ENCODE data around the gene RXRA.

Gene RXRA

GRCh38 chr9:134329886-134330285, 3.6 kb downstream of the RXRA start:
- TF ChIP-seq POLR2A (IDR thresholded peaks at IDR 0.05; ENCODE audit: low read length) (no peak), GATA1 (IDR thresholded peaks at IDR 0.05; ENCODE audit: low read depth, low read length) (no peak)
- peak in 1 of 2 experiments; percentile 20 for DNase-seq

- DNase-seq: no peak
- no peak for TF ChIP-seq GATA1 (IDR thresholded peaks at IDR 0.05; ENCODE audit: low read depth, low read length)
- no peak for TF ChIP-seq POLR2A (IDR thresholded peaks at IDR 0.05; ENCODE audit: low read length)
These were observed 4.3 kb downstream of the RXRA start for GRCh38 chr9:134330590-134330989.

- DNase-seq: no peak
- no peak for TF ChIP-seq GATA1 (IDR thresholded peaks at IDR 0.05; ENCODE audit: low read depth, low read length)
- no peak for TF ChIP-seq POLR2A (IDR thresholded peaks at IDR 0.05; ENCODE audit: low read length)
These were observed 5.2 kb downstream of the RXRA start for GRCh38 chr9:134331186-134332025.

- TF ChIP-seq POLR2A (IDR thresholded peaks at IDR 0.05; ENCODE audit: low read length) (no peak), GATA1 (IDR thresholded peaks at IDR 0.05; ENCODE audit: low read depth, low read length) (no peak)
- no peak for DNase-seq
These were observed 6.0 kb downstream of the RXRA start for GRCh38 chr9:134332266-134332665.

GRCh38 chr9:134332841-134333233, 6.6 kb downstream of the RXRA start:
- DNase-seq: no peak
- TF ChIP-seq GATA1 (IDR thresholded peaks at IDR 0.05; ENCODE audit: low read depth, low read length) (no peak), POLR2A (IDR thresholded peaks at IDR 0.05; ENCODE audit: low read length) (no peak)

GRCh38 chr9:134333234-134333873, 7.1 kb downstream of the RXRA start:
- TF ChIP-seq GATA1 (IDR thresholded peaks at IDR 0.05; ENCODE audit: low read depth, low read length) (no peak), POLR2A (IDR thresholded peaks at IDR 0.05; ENCODE audit: low read length) (no peak)

GRCh38 chr9:134333874-134334581, 7.8 kb downstream of the RXRA start:
- TF ChIP-seq GATA1 (IDR thresholded peaks at IDR 0.05; ENCODE audit: low read depth, low read length): no peak
- TF ChIP-seq POLR2A (IDR thresholded peaks at IDR 0.05; ENCODE audit: low read length): no peak

More at GRCh38 chr9:134333234-134333873, 7.1 kb downstream of the RXRA start:
- DNase-seq: no peak

GRCh38 chr9:134335061-134335460, 8.8 kb downstream of the RXRA start:
- peak; percentile 27 to 66 for DNase-seq
- TF ChIP-seq GATA1 (IDR thresholded peaks at IDR 0.05; ENCODE audit: low read depth, low read length) (no peak), POLR2A (IDR thresholded peaks at IDR 0.05; ENCODE audit: low read length) (no peak)

More at GRCh38 chr9:134333874-134334581, 7.8 kb downstream of the RXRA start:
- DNase-seq: peak in 1 of 2 experiments; percentile 22

- no peak for DNase-seq
- no peak for TF ChIP-seq GATA1 (IDR thresholded peaks at IDR 0.05; ENCODE audit: low read depth, low read length)
- TF ChIP-seq POLR2A (IDR thresholded peaks at IDR 0.05; ENCODE audit: low read length): no peak
These were observed 9.4 kb downstream of the RXRA start for GRCh38 chr9:134335486-134336220.

GRCh38 chr9:134336228-134336627, 10.0 kb downstream of the RXRA start:
- DNase-seq: no peak
- TF ChIP-seq GATA1 (IDR thresholded peaks at IDR 0.05; ENCODE audit: low read depth, low read length): no peak

GRCh38 chr9:134336924-134337323, 10.7 kb downstream of the RXRA start:
- peak in 1 of 2 experiments; percentile 41 for DNase-seq
- no peak for TF ChIP-seq POLR2A (IDR thresholded peaks at IDR 0.05; ENCODE audit: low read length)
- no peak for TF ChIP-seq GATA1 (IDR thresholded peaks at IDR 0.05; ENCODE audit: low read depth, low read length)

GRCh38 chr9:134337469-134337868, 11.2 kb downstream of the RXRA start:
- TF ChIP-seq GATA1 (IDR thresholded peaks at IDR 0.05; ENCODE audit: low read depth, low read length) (no peak), POLR2A (IDR thresholded peaks at IDR 0.05; ENCODE audit: low read length) (no peak)
- DNase-seq: peak in 1 of 2 experiments; percentile 43

GRCh38 chr9:134338394-134339182, 12.3 kb downstream of the RXRA start:
- TF ChIP-seq GATA1 (IDR thresholded peaks at IDR 0.05; ENCODE audit: low read depth, low read length) (no peak), POLR2A (IDR thresholded peaks at IDR 0.05; ENCODE audit: low read length) (peak; percentile 82)
- peak; percentile 96 to 99 for DNase-seq
